K562 (cell line): Measurements from ENCODE around the gene CENPH. TPM values are rescaled to one million over a fixed set of nuclear protein-coding genes. Genes with fewer than 3 reads are reported as not detected.

ENCODE experiments used
- CBFA2T3 ChIP-seq: fragments of 450-650 bp; IDR thresholded peaks from 2 replicates; pipeline ENCODE4 v1.6.1; 2017
- DMBX1 ChIP-seq: fragments of 250-450 bp; sonication (Bioruptor Pico); IDR thresholded peaks from 2 replicates; pipeline ENCODE4 v1.8.0; 2022; ENCODE audit warnings: inconsistent platforms, mild to moderate bottlenecking, moderate library complexity, borderline replicate concordance
- ETS2 ChIP-seq: IDR thresholded peaks from 2 replicates; pipeline ENCODE4 v1.6.1; 2016; ENCODE audit warnings: borderline replicate concordance, missing genetic modification characterization, mild to moderate bottlenecking, moderate library complexity, missing compliant biosample characterization; ENCODE audit not compliant: poor library complexity, severe bottlenecking
- FOXA3 ChIP-seq, 2 experiments: fragments of 450-650 bp in 1 of 2; sonication (generic) in 1 of 2; formaldehyde crosslinking; IDR thresholded peaks in 1 of 2; conservative IDR thresholded peaks in 1 of 2; 2 replicates each; pipeline versions ENCODE4 v1.4.0 to v1.8.0; 2020 to 2022; ENCODE audit warnings: mild to moderate bottlenecking in 2 of 2, missing genetic modification reagents in 1 of 2
- GATAD2A ChIP-seq: fragments of 450-650 bp; IDR thresholded peaks from 2 replicates; pipeline ENCODE4 v1.6.1; 2017
- GTF2F1 ChIP-seq: IDR thresholded peaks from 2 replicates; pipeline ENCODE4 v1.6.1; 2011; ENCODE audit warnings: low read depth, low read length, improper control_type of control experiment
- HCFC1 ChIP-seq: IDR thresholded peaks from 2 replicates; pipeline ENCODE4 v1.6.1; 2012; ENCODE audit warnings: low read depth, low read length, improper control_type of control experiment
- HDAC8 ChIP-seq: fragments of 450-650 bp; IDR thresholded peaks from 2 replicates; pipeline ENCODE4 v1.6.1; 2016; ENCODE audit warnings: mild to moderate bottlenecking, missing genetic modification characterization, moderate library complexity, missing compliant biosample characterization
- MECOM ChIP-seq: fragments of 250-450 bp; sonication (Bioruptor Pico); IDR thresholded peaks from 2 replicates; pipeline ENCODE4 v1.8.0; 2022; ENCODE audit warnings: inconsistent platforms
- NFE2 ChIP-seq: IDR thresholded peaks from 2 replicates; pipeline ENCODE4 v1.6.1; 2014; ENCODE audit warnings: antibody characterized with exemption, low read depth
- NR2F6 ChIP-seq: fragments of 450-650 bp; formaldehyde crosslinking; IDR thresholded peaks from 2 replicates; pipeline ENCODE4 v1.4.0; 2020; ENCODE audit warnings: mild to moderate bottlenecking
- RBM17 ChIP-seq: fragments of 200-400 bp; formaldehyde crosslinking; IDR thresholded peaks from 2 replicates; pipeline ENCODE4 v1.6.1; 2017; ENCODE audit warnings: low read depth, mild to moderate bottlenecking, low read length, borderline replicate concordance
- SIN3B ChIP-seq: fragments of 450-650 bp; IDR thresholded peaks from 2 replicates; pipeline ENCODE4 v1.6.1; 2017; ENCODE audit warnings: low read depth, mild to moderate bottlenecking, moderate library complexity
- SMAD2 ChIP-seq: fragments of 150-350 bp; IDR thresholded peaks from 2 replicates; pipeline ENCODE4 v1.6.1; 2014; ENCODE audit warnings: low read depth, mild to moderate bottlenecking, low read length
- SREBF2 ChIP-seq: sonication (generic); formaldehyde crosslinking; IDR thresholded peaks from 2 replicates; pipeline ENCODE4 v1.4.0; 2020; ENCODE audit warnings: mild to moderate bottlenecking, missing genetic modification reagents
- STAT5A ChIP-seq: IDR thresholded peaks from 2 replicates; pipeline ENCODE4 v1.6.1; 2012; ENCODE audit warnings: low read length, inconsistent platforms, borderline replicate concordance
- TAL1 ChIP-seq: fragments of 450-650 bp; IDR thresholded peaks from 2 replicates; pipeline ENCODE4 v1.6.1; 2016; ENCODE audit warnings: mild to moderate bottlenecking
- TEAD2 ChIP-seq: fragments of 450-650 bp; IDR thresholded peaks from 2 replicates; pipeline ENCODE4 v1.6.1; 2016; ENCODE audit warnings: missing genetic modification characterization, control low read depth, missing compliant biosample characterization
- ZNF121 ChIP-seq: sonication (generic); formaldehyde crosslinking; conservative IDR thresholded peaks from 2 replicates; pipeline ENCODE4 v1.8.0; 2022; ENCODE audit warnings: missing genetic modification reagents
- ZNF431 ChIP-seq: sonication (generic); formaldehyde crosslinking; IDR thresholded peaks from 2 replicates; pipeline ENCODE4 v1.8.0; 2022; ENCODE audit warnings: mild to moderate bottlenecking, missing genetic modification reagents
- ZNF436 ChIP-seq: fragments of 250-450, 450-650 bp; sonication (Bioruptor Pico); formaldehyde crosslinking; IDR thresholded peaks from 2 replicates; pipeline ENCODE4 v1.7.0; 2020; ENCODE audit warnings: mild to moderate bottlenecking
- polyA plus RNA-seq, 8 experiments: library from polyadenylated mRNA; depleted of rRNA in 4 of 8; stranded (reverse) in 5 of 8; unstranded in 3 of 8; fragments of >200 nt; fragmentation: Nextera tagmentation in 2 of 8; fragmentation: Illumina TruSeq in 1 of 8; extraction: Ambion mirVana in 2 of 8; extraction: Trizol in 1 of 8; gene quantifications; 2 replicates each; pipeline versions ENCODE4 v1.2.1 to v1.2.3, GENCODE V29; 2011 to 2014; ENCODE audit warnings: inconsistent platforms in 1 of 8, missing spikeins in 1 of 8
- total RNA-seq, 7 experiments: library from RNA; depleted of rRNA in 6 of 7; stranded (reverse); fragments of >200 nt in 6 of 7; fragmentation: Illumina TruSeq in 2 of 7; extraction: Trizol in 2 of 7; gene quantifications; 2 replicates each; pipeline versions ENCODE4 v1.2.1 to v1.2.3, GENCODE V29; 2011 to 2021; ENCODE audit warnings: low replicate concordance in 1 of 7
- TF ChIP-seq, protein P1 (sequence below): fragments of 450-650 bp; formaldehyde crosslinking; IDR thresholded peaks from 2 replicates; pipeline ENCODE4 v1.4.0; 2020; ENCODE audit warnings: mild to moderate bottlenecking, mixed read lengths
- TF ChIP-seq, protein P2 (sequence below): fragments of 250-450 bp; sonication (Bioruptor Pico); IDR thresholded peaks from 2 replicates; pipeline ENCODE4 v1.4.0; 2020
- TF ChIP-seq, protein P3 (sequence below): fragments of 450-650 bp; IDR thresholded peaks from 2 replicates; pipeline ENCODE4 v1.6.1; 2016; ENCODE audit warnings: missing biosample characterization, missing genetic modification characterization

The CENPH gene
- total and polyA plus RNA-seq, 9 of the 15 experiments (the other 6 are each of a cell fraction or from before 2014, with no cell fraction given): 10.5 to 124 (median 74.9) TPM

GRCh38 chr5:69189162-69190086 lies at the start of gene CENPH (continued):
- TF ChIP-seq HDAC8 (tag) (no peak), GATAD2A (no peak), SIN3B (peak; percentile 85; the same call in 1 of the 2 replicates), HCFC1 (peak; percentile 54), NFE2 (no peak), RBM17 (no peak), FOXA3 (CRISPR knock-in tag; conservative IDR thresholded peaks at IDR 0.05 in 1 of 2, IDR thresholded peaks at IDR 0.05 in 1 of 2) (peak in 1 of 2 experiments; percentile 28; a peak in 1 of 4 replicates), CBFA2T3 (no peak), TEAD2 (tag) (no peak), SREBF2 (no peak), ZNF121 (CRISPR knock-in tag) (no peak), DMBX1 (no peak), ZNF431 (CRISPR knock-in tag) (peak; percentile 26; the same call in 1 of the 2 replicates), ETS2 (tag) (no peak), MECOM (CRISPR knock-in tag) (no peak), STAT5A (no peak; the same call in 1 of the 2 replicates), SMAD2 (no peak), GTF2F1 (no peak; the same call in 1 of the 2 replicates), TAL1 (no peak), ZNF436 (CRISPR knock-in tag) (no peak), NR2F6 (CRISPR knock-in tag) (no peak)
- TF ChIP-seq, protein P1, sequence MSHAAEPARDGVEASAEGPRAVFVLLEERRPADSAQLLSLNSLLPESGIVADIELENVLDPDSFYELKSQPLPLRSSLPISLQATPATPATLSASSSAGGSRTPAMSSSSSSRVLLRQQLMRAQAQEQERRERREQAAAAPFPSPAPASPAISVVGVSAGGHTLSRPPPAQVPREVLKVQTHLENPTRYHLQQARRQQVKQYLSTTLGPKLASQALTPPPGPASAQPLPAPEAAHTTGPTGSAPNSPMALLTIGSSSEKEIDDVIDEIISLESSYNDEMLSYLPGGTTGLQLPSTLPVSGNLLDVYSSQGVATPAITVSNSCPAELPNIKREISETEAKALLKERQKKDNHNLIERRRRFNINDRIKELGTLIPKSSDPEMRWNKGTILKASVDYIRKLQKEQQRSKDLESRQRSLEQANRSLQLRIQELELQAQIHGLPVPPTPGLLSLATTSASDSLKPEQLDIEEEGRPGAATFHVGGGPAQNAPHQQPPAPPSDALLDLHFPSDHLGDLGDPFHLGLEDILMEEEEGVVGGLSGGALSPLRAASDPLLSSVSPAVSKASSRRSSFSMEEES (CRISPR knock-in tag): no peak
- TF ChIP-seq, protein P2, sequence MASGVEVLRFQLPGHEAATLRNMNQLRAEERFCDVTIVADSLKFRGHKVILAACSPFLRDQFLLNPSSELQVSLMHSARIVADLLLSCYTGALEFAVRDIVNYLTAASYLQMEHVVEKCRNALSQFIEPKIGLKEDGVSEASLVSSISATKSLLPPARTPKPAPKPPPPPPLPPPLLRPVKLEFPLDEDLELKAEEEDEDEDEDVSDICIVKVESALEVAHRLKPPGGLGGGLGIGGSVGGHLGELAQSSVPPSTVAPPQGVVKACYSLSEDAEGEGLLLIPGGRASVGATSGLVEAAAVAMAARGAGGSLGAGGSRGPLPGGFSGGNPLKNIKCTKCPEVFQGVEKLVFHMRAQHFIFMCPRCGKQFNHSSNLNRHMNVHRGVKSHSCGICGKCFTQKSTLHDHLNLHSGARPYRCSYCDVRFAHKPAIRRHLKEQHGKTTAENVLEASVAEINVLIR: no peak
- TF ChIP-seq, protein P3, sequence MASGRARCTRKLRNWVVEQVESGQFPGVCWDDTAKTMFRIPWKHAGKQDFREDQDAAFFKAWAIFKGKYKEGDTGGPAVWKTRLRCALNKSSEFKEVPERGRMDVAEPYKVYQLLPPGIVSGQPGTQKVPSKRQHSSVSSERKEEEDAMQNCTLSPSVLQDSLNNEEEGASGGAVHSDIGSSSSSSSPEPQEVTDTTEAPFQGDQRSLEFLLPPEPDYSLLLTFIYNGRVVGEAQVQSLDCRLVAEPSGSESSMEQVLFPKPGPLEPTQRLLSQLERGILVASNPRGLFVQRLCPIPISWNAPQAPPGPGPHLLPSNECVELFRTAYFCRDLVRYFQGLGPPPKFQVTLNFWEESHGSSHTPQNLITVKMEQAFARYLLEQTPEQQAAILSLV (tag): 0 out of 2 replicates have a peak, but pooled peaks have one; percentile 35
